PC-9 (cell line): Measurements from ENCODE around the gene TTF2. TPM values are rescaled to one million over a fixed set of nuclear protein-coding genes. Genes with fewer than 3 reads are reported as not detected.

ENCODE experiments used
- BruUV-seq: library from RNA; stranded (reverse); fragments of 400-500 nt; replicated peaks from 2 replicates; lab custom pipeline; 2021; lab: Mats Ljungman, UMichigan
- CTCF ChIA-PET: fragments of 300-600 bp; sonication (Branson Sonifier 250); formaldehyde crosslinking; loops from one replicate; lab custom pipeline; 2022; ENCODE audit warnings: antibody characterized with exemption; lab: Charles Lee
- POLR2A ChIA-PET: fragments of 300-600 bp; sonication (Branson Sonifier 250); formaldehyde crosslinking; loops from one replicate; lab custom pipeline; 2022; ENCODE audit warnings: antibody characterized with exemption; ENCODE audit not compliant: unreplicated experiment; lab: Charles Lee
- DNase-seq, 2 experiments: peaks; one replicate each; pipeline versions ENCODE4 v3.0.0 to v3.0.0-alpha.2; 2015 to 2022; ENCODE audit warnings: mixed read lengths in 1 of 2
- H2AFZ ChIP-seq: fragments of 200-600 bp; sonication (generic); 2 replicates; pipeline ENCODE4 v1.8.1; 2017; ENCODE audit warnings: antibody characterized with exemption
- H3F3A ChIP-seq: fragments of 200-600 bp; sonication (generic); 2 replicates; pipeline ENCODE4 v1.8.1; 2017; ENCODE audit warnings: antibody characterized with exemption, mild to moderate bottlenecking, low read depth; ENCODE audit not compliant: insufficient read depth
- H3K27ac ChIP-seq: fragments of 200-600 bp; sonication (generic); 2 replicates; pipeline ENCODE4 v1.6.1; 2016; ENCODE audit warnings: mixed run types
- H3K27me3 ChIP-seq: fragments of 200-600 bp; sonication (generic); 2 replicates; pipeline ENCODE4 v1.6.1; 2016; ENCODE audit warnings: low read depth, mixed run types; ENCODE audit not compliant: insufficient read depth
- H3K36me3 ChIP-seq: fragments of 200-600 bp; sonication (generic); 2 replicates; pipeline ENCODE4 v1.6.1; 2016; ENCODE audit warnings: low read depth, mixed run types
- H3K4me1 ChIP-seq: fragments of 200-600 bp; sonication (generic); replicated peaks from 2 replicates; pipeline ENCODE4 v1.6.1; 2016; ENCODE audit warnings: mixed run types; ENCODE audit not compliant: insufficient read depth
- H3K4me2 ChIP-seq: fragments of 200-600 bp; sonication (generic); 2 replicates; pipeline ENCODE4 v1.6.1; 2017; ENCODE audit warnings: mixed run types
- H3K4me3 ChIP-seq: fragments of 200-600 bp; sonication (generic); 2 replicates; pipeline ENCODE4 v1.6.1; 2016; ENCODE audit warnings: mixed run types
- H3K79me2 ChIP-seq: fragments of 200-600 bp; sonication (generic); 2 replicates; pipeline ENCODE4 v1.6.1; 2017; ENCODE audit warnings: low read depth, mixed run types
- H3K9me2 ChIP-seq: fragments of 200-600 bp; sonication (generic); 2 replicates; pipeline ENCODE4 v1.8.1; 2017; ENCODE audit warnings: mild to moderate bottlenecking; ENCODE audit not compliant: insufficient read depth
- H3K9me3 ChIP-seq: fragments of 200-600 bp; sonication (generic); 2 replicates; pipeline ENCODE4 v1.8.1; 2016; ENCODE audit warnings: low read depth; ENCODE audit not compliant: insufficient read depth
- H4K20me1 ChIP-seq: fragments of 200-600 bp; sonication (generic); 2 replicates; pipeline ENCODE4 v1.8.1; 2017; ENCODE audit not compliant: insufficient read depth
- CTCF ChIP-seq: fragments of 200-600 bp; sonication (generic); conservative IDR thresholded peaks from 2 replicates; pipeline ENCODE4 v1.6.1; 2017; ENCODE audit warnings: mixed run types, antibody characterized with exemption, mild to moderate bottlenecking, moderate library complexity
- EZH2 ChIP-seq: fragments of 200-600 bp; sonication (generic); IDR thresholded peaks from 2 replicates; pipeline ENCODE4 v1.8.0; 2017; ENCODE audit warnings: antibody characterized with exemption, low read depth
- intact Hi-C: fragments of 100-400 bp; cut with micrococcal nuclease; formaldehyde crosslinking; loops from one replicate; pipeline ENCODE4 v1.10.0; 2022; ENCODE audit not compliant: unreplicated experiment
- total RNA-seq: library from RNA; stranded (reverse); gene quantifications from 2 replicates; pipeline ENCODE4 v1.2.3, GENCODE V29; 2021

TTF2 gene
- total RNA-seq, 1 experiment from 2014 or later, result 62.2 TPM

DNA sequence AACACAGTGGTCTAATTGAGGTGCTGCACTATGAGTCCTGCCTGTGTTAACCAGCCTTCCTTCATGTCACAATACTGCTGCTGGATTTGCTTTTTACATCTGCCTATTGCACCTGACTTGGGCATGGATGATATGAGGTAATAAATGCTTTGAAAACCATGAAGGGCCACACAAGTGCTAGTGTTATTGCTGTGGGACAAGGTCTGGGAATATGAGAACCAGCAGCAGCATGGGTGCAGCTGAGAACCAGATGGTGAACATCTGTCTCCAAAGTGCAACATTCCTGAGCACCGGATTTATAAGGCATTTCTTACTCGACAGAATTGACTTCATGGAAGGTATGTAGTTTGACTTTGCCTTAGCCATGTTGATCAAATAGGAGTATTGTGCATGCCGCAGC, 44.9 kb downstream of the TTF2 start:
- Histone ChIP-seq H3K27ac (no peak overlapping the region), H3K4me1 (peaks cover 5% of the 10 kb centered on the region; the same call in 1 of the 2 replicates), H2AFZ (no peak overlapping the region), H4K20me1 (no peaks in the 10 kb centered on the region), H3K9me2 (no peaks in the 10 kb centered on the region), H3K79me2 (no peaks in the 10 kb centered on the region), H3K36me3 (peaks cover 31% of the 10 kb centered on the region), H3K9me3 (no peaks in the 10 kb centered on the region), H3K27me3 (no peaks in the 10 kb centered on the region), H3F3A (peaks cover 3% of the 10 kb centered on the region; the same call in 1 of the 2 replicates), H3K4me3 (no peak overlapping the region), H3K4me2 (no peak overlapping the region)
- BruUV-seq, result no TSS peak
- intact Hi-C loops, result no loop called here
- DNase-seq, result no peak
- ChIA-PET CTCF (no interaction called here), POLR2A (no interaction called here)
- TF ChIP-seq EZH2, result no peak
- TF ChIP-seq CTCF, result no peak

- Histone ChIP-seq H4K20me1 (no peaks in the 10 kb centered on the region), H3K36me3 (peaks cover 25% of the 10 kb centered on the region), H3K4me2 (no peak overlapping the region), H3K4me1 (peaks cover 12% of the 10 kb centered on the region), H3K9me2 (no peaks in the 10 kb centered on the region), H3K9me3 (no peaks in the 10 kb centered on the region), H3K4me3 (no peak overlapping the region), H3K27me3 (no peaks in the 10 kb centered on the region), H3K27ac (no peak overlapping the region), H3F3A (peaks cover 10% of the 10 kb centered on the region; the same call in 1 of the 2 replicates), H3K79me2 (no peaks in the 10 kb centered on the region), H2AFZ (no peak overlapping the region)
- intact Hi-C loops, result no loop called here
- CTCF ChIA-PET, result no interaction called here
- POLR2A ChIA-PET, result no interaction called here
- TF ChIP-seq EZH2, result no peak
- TF ChIP-seq CTCF, result no peak
- BruUV-seq, result no TSS peak
- DNase-seq, result no peak
Measured at GRCh38 chr1:117105722-117106121, 45.6 kb downstream of the TTF2 start.

GRCh38 chr1:117106478-117106877, 46.4 kb downstream of the TTF2 start:
- no peaks in the 10 kb centered on the region for H3K9me2 ChIP-seq
- H3K4me2 ChIP-seq, result no peak overlapping the region
- CTCF ChIA-PET, result no interaction called here
- no peaks in the 10 kb centered on the region for H3K9me3 ChIP-seq
- no peak for DNase-seq
- H3F3A ChIP-seq, result peaks cover 10% of the 10 kb centered on the region; the same call in 1 of the 2 replicates
- no peaks in the 10 kb centered on the region for H4K20me1 ChIP-seq
- intact Hi-C loops, result no loop called here
- POLR2A ChIA-PET, result no interaction called here
- no peaks in the 10 kb centered on the region for H3K27me3 ChIP-seq
- TF ChIP-seq CTCF (no peak), EZH2 (no peak)
- no peak overlapping the region for H2AFZ ChIP-seq
- H3K4me1 ChIP-seq, result peaks cover 20% of the 10 kb centered on the region
- H3K27ac ChIP-seq, result no peak overlapping the region
- no TSS peak for BruUV-seq
- H3K79me2 ChIP-seq, result no peaks in the 10 kb centered on the region
- H3K36me3 ChIP-seq, result peaks cover 18% of the 10 kb centered on the region; the same call in 1 of the 2 replicates
- H3K4me3 ChIP-seq, result no peak overlapping the region
